Smooth muscle cell of the brain vasculature (primary cell): ENCODE measurements around the gene BDKRB2.
"Not testable (repeated sequence)": the region's sequence is repeated elsewhere in the genome, so short reads cannot be mapped to it uniquely, and the experiment has no call there.

Source experiments
- DNase-seq: peaks from one replicate; pipeline ENCODE4 v3.0.0-alpha.2; 2012; ENCODE audit warnings: low read depth, low spot score

The BDKRB2 gene

GRCh38 chr14:96224480-96225096, 19.9 kb downstream of the BDKRB2 start:
- no peak for DNase-seq

GRCh38 chr14:96225213-96225612, 20.6 kb downstream of the BDKRB2 start:
- DNase-seq = no peak

- DNase-seq = no peak
Measured at GRCh38 chr14:96225745-96226151, 21.1 kb downstream of the BDKRB2 start.

- no peak for DNase-seq
Measured at GRCh38 chr14:96227428-96227827, 22.8 kb downstream of the BDKRB2 start.

- no peak for DNase-seq
Measured at GRCh38 chr14:96229315-96229714, 24.7 kb downstream of the BDKRB2 start.

- DNase-seq = no peak
Measured at GRCh38 chr14:96231056-96231455, 26.4 kb downstream of the BDKRB2 start.

- DNase-seq = no peak
Measured at GRCh38 chr14:96231526-96232130, 27.0 kb downstream of the BDKRB2 start.

GRCh38 chr14:96232506-96232905, 27.9 kb downstream of the BDKRB2 start:
- no peak for DNase-seq

GRCh38 chr14:96233661-96234060, 29.0 kb downstream of the BDKRB2 start:
- DNase-seq = no peak

GRCh38 chr14:96235426-96235825, 30.8 kb downstream of the BDKRB2 start:
- no peak for DNase-seq

- DNase-seq = no peak
Measured at GRCh38 chr14:96237641-96238040, 33.0 kb downstream of the BDKRB2 start.

- no peak for DNase-seq
Measured at GRCh38 chr14:96238676-96239265, 34.1 kb downstream of the BDKRB2 start.

- DNase-seq = no peak
Measured at GRCh38 chr14:96239711-96240141, 35.1 kb downstream of the BDKRB2 start.

GRCh38 chr14:96240641-96241040, 36.0 kb downstream of the BDKRB2 start:
- no peak for DNase-seq

GRCh38 chr14:96242126-96242525, 37.5 kb downstream of the BDKRB2 start:
- DNase-seq = no peak

GRCh38 chr14:96243785-96244184, 39.1 kb downstream of the BDKRB2 start:
- no peak for DNase-seq

- DNase-seq = not testable (repeated sequence)
Measured at GRCh38 chr14:96245074-96245473, 40.4 kb downstream of the BDKRB2 start.

GRCh38 chr14:96245710-96246538, 41.3 kb downstream of the BDKRB2 start:
- no peak for DNase-seq

- DNase-seq = peak; percentile 54
Measured at GRCh38 chr14:96246539-96246847, 41.9 kb downstream of the BDKRB2 start.

GRCh38 chr14:96247031-96247430, 42.4 kb downstream of the BDKRB2 start:
- no peak for DNase-seq

GRCh38 chr14:96249029-96249428, 44.4 kb downstream of the BDKRB2 start:
- no peak for DNase-seq

GRCh38 chr14:96250485-96250884, 45.8 kb downstream of the BDKRB2 start:
- no peak for DNase-seq
